Cerebellar cortex (tissue), 1 donor: ENCODE results near the gene FXYD7.

ENCODE experiments used
- DNase-seq: peaks from one replicate; pipeline ENCODE4 v3.0.0-alpha.2; 2015; ENCODE audit warnings: low spot score

The FXYD7 gene

GRCh38 chr19:35199481-35199880, 56.4 kb downstream of the FXYD7 start:
- DNase-seq: no peak

- DNase-seq: no peak
These were observed 60.0 kb downstream of the FXYD7 start for GRCh38 chr19:35202722-35203688.
